ENCODE measurements around the gene HOXD10.

Gene HOXD10

GRCh38 chr2:176165370-176166050, 48.9 kb downstream of the HOXD10 start:
- no peak for DNase-seq

- no peak for DNase-seq
Measured at GRCh38 chr2:176166272-176166671, 49.7 kb downstream of the HOXD10 start.

- DNase-seq: no peak
Measured at GRCh38 chr2:176167398-176167797, 50.8 kb downstream of the HOXD10 start.

GRCh38 chr2:176169181-176169580, 52.6 kb downstream of the HOXD10 start:
- no peak for DNase-seq

Measured in stimulated activated CD4-positive, alpha-beta T cell treated with anti-CD3 and anti-CD28 coated beads, Interleukin-4, amount 100 ng/mL, for 4 hours (primary cell).